ENCODE results near the gene MYEOV. TPM values are rescaled to one million over a fixed set of nuclear protein-coding genes. Genes with fewer than 3 reads are reported as not detected.

MYEOV gene
- total and polyA plus RNA-seq, 10 of the 15 experiments (the other 5 are each of a cell fraction or from before 2014, with no cell fraction given), result 0.05 to 0.40 (median 0.26) TPM; not detected in 3

- TF ChIP-seq ZBTB33 (IDR thresholded peaks at IDR 0.05) (no peak), SUZ12 (IDR thresholded peaks at IDR 0.05; ENCODE audit: unreplicated experiment) (no peak), CUX1 (IDR thresholded peaks at IDR 0.05; ENCODE audit: insufficient replicate concordance, low read depth, low read length) (no peak), ATF2 (IDR thresholded peaks at IDR 0.05; ENCODE audit: low read length) (peak; percentile 74), ZBTB11 (CRISPR knock-in tag; IDR thresholded peaks at IDR 0.05) (no peak), CEBPB (IDR thresholded peaks at IDR 0.05; ENCODE audit: borderline replicate concordance in 1 of 2, low read depth in 2 of 2, low read length in 2 of 2) (no peak), HCFC1 (IDR thresholded peaks at IDR 0.05; ENCODE audit: low read length) (no peak), ZNF687 (IDR thresholded peaks at IDR 0.05) (no peak), TAF1 (IDR thresholded peaks at IDR 0.05; ENCODE audit: borderline replicate concordance, low read depth, low read length) (no peak)
- TF ChIP-seq, protein P1, sequence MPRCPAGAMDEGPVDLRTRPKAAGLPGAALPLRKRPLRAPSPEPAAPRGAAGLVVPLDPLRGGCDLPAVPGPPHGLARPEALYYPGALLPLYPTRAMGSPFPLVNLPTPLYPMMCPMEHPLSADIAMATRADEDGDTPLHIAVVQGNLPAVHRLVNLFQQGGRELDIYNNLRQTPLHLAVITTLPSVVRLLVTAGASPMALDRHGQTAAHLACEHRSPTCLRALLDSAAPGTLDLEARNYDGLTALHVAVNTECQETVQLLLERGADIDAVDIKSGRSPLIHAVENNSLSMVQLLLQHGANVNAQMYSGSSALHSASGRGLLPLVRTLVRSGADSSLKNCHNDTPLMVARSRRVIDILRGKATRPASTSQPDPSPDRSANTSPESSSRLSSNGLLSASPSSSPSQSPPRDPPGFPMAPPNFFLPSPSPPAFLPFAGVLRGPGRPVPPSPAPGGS (IDR thresholded peaks at IDR 0.05; ENCODE audit: borderline replicate concordance, insufficient read depth, low read depth, low read length, poor library complexity, severe bottlenecking), result peak; percentile 83
These were observed 43.3 kb downstream of the MYEOV start (continued) for GRCh38 chr11:69337211-69337721.
